Coronary artery (tissue), 2 donors: ENCODE results near the gene DCHS1.

Experiments used
- DNase-seq: peaks from one replicate; pipeline ENCODE4 v3.0.0-alpha.2; 2017; ENCODE audit warnings: low spot score
- H3K27ac ChIP-seq, 2 donors: fragments of 200-600 bp; sonication (generic); one replicate each; pipeline ENCODE4 v1.5.1; 2016 to 2019
- H3K4me3 ChIP-seq: fragments of 200-600 bp; sonication (generic); 2 replicates; pipeline ENCODE4 v1.5.1; 2016; ENCODE audit warnings: mild to moderate bottlenecking, moderate library complexity
- TF ChIP-seq, protein P1 (sequence below): fragments of 200-600 bp; sonication (generic); IDR thresholded peaks from one replicate; pipeline ENCODE4 v1.5.1; 2019; ENCODE audit warnings: antibody characterized with exemption

DCHS1 gene

DNA sequence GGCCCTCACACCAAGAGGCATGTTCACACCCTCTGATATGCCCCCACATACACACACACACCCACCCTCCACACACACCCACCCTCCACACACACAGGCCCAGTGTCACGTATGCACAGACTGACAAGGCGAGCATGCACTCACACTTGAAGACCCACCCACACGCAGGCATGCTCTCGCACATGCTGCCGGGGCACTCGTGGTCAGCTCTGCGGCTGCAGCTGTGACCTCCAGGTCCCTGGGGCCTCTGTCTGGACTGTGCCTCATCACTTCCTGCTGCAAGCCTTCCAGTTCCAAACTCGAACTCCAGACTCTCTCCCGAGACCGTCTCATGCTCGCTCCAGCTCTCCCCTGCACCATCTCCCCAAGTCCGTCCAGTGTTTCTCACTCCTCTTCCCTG, 9.5 kb downstream of the DCHS1 start:
- Histone ChIP-seq H3K27ac (peak overlapping the region in 1 of 2 donors; percentile 86), H3K4me3 (peak overlapping the region; percentile 42)
- TF ChIP-seq, protein P1, sequence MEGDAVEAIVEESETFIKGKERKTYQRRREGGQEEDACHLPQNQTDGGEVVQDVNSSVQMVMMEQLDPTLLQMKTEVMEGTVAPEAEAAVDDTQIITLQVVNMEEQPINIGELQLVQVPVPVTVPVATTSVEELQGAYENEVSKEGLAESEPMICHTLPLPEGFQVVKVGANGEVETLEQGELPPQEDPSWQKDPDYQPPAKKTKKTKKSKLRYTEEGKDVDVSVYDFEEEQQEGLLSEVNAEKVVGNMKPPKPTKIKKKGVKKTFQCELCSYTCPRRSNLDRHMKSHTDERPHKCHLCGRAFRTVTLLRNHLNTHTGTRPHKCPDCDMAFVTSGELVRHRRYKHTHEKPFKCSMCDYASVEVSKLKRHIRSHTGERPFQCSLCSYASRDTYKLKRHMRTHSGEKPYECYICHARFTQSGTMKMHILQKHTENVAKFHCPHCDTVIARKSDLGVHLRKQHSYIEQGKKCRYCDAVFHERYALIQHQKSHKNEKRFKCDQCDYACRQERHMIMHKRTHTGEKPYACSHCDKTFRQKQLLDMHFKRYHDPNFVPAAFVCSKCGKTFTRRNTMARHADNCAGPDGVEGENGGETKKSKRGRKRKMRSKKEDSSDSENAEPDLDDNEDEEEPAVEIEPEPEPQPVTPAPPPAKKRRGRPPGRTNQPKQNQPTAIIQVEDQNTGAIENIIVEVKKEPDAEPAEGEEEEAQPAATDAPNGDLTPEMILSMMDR: no peak
- peak; percentile 78 for DNase-seq

DNA sequence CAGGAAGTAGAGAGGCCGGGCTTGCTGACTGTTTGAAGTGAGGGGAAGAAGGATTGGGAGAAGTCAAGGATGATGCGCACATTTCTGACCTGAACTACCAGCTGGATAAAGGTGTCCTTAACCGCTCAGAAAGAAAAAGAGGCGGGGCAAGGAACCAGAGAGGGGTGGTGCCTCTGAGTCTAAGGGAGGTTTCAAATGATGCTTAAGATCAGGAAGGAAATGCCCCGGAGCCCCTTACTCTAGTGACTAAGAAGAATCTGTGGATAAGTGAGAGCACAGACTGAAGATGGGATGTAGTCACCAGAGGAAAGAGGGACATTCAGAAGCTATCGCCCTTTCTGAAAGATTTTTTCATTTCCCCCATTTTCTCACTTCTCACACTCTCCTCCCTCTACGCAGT, 12.7 kb downstream of the DCHS1 start:
- Histone ChIP-seq H3K27ac (no peak overlapping the region), H3K4me3 (no peak overlapping the region)
- peak; percentile 12 for DNase-seq
- TF ChIP-seq, protein P1: no peak

DNA sequence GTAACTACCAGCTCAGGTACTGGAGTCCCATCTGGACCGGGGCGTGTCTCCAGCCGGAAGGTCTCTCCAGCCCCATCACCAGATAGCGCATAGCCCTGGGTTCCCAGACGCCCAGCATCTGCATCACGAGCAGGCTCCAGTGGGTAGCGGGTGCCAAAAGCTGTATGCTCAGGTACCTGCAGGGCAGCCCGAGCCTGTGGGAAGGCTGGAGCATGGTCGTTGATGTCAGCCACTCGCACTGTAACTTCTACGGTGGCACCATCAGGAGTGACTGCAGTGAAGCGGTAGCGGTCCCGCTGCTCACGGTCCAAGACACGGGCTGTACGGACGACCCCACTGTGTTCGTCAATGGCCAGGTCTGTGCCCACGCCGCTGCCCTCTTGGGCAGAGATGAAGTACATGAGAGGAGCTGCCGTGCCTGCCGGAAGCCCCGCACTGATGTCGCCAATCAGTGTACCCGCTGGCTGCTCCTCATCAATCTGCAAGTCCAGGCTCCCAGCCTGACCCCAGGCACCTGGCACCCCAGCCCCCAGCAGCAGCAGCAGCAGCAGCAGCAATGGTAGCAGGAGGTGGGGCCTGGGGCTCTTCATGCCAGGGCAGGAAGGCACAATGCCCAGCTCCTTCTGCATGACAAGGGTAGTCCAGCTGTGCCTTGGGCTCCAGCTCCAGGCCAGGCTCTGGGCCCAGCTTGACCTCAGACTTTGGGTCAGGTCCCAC, 14.5 kb downstream of the DCHS1 start:
- TF ChIP-seq, protein P1: no peak
- no peak overlapping the region for H3K4me3 ChIP-seq

DNA sequence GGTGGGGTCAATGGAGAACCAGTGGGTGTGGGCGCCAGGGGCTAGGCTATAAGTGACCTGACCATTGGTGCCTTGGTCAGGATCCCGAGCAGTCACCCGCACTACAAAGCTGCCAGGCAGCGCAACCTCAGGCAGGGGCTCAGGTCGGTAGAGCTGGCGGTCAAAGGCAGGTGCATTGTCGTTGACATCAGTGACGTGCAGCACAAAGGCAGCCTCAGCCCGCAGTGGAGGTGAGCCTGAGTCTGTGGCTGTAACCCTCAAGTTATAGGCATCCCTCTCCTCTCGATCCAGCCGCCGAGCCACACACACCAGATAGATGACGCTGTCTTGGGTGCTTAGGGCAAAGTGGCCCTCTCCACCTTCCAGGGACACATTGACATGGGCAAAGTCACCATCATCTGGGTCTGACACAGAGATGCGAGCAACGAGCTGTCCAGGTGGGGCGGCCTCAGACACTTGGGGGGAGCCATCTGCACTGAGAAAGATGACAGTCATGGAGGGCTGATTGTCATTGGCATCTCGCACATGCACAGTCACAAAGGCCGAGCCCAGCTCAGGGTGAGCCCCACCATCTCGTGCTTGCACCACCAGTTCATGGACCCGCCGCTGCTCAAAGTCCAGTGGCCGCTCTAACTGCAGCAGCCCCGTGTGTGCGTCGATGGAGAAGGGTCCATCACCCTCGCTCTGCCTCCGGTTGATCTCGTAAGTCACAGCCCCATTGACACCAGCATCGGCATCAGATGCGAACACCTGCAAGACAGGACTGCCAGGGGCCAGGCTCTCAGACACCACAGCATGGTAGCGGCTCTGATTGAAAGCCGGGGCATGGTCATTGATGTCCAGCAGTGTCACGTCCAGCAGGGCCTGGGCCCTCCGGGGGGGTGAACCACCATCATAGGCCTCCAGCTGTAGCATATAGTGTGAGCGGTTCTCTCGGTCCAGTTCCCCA, 15.3 kb downstream of the DCHS1 start:
- Histone ChIP-seq H3K27ac (no peak overlapping the region), H3K4me3 (no peak overlapping the region)
- TF ChIP-seq, protein P1: no peak
- DNase-seq: peak; percentile 57

More for the DNA sequence above, 14.5 kb downstream of the DCHS1 start:
- no peak overlapping the region for H3K27ac ChIP-seq
- DNase-seq: peak; percentile 67

DNA sequence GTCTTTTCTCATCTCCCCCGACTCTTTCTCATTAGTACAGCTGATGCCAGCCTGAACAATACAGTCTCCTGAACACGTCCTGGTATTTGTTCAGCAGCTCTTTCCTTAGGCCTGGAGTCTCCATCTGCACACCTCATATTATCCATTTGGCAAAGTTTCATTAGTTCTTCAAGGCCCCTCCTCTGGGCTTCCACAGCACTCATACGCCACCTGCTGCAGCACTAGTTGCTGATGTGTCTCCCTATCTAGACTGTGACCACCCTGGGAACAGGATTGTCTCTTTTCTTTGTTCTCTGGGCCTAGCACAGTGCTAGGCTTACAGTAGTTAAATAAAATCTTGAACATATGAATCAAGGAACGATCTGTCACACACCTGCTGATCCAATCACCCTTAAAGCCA, 17.2 kb downstream of the DCHS1 start:
- DNase-seq: no peak
- no peak overlapping the region for H3K4me3 ChIP-seq
- TF ChIP-seq, protein P1: no peak
- no peak overlapping the region for H3K27ac ChIP-seq

DNA sequence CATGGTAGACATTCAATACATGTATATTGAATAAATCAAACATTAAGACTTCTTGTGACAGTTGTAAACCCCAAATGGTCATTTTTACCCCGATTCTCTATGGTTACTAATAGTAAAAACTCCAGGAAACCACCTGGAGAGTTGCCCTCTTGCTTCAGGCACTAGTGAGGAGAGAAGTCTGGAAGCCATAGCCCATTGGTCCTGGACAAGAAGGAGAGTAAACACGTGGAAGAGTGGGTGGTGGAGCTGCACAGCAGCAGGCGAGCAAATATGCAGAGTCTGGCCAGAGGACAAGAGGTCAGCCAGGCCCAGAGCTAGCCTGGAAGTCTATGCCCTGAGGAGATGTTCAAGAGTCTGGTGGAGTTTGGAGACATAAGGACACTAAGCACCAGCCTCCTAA, 17.7 kb downstream of the DCHS1 start:
- peak; percentile 72 for DNase-seq
- Histone ChIP-seq H3K4me3 (no peak overlapping the region), H3K27ac (peak overlapping the region in 1 of 2 donors; percentile 12)
- TF ChIP-seq, protein P1: no peak
